ENCODE measurements around the gene SP3. TPM values are rescaled to one million over a fixed set of nuclear protein-coding genes. Genes with fewer than 3 reads are reported as not detected.
A peak's percentile ranks its signal among the peaks of the same experiment; 100 is the strongest.

SP3 gene
- total and polyA plus RNA-seq, 9 of the 15 experiments (the other 6 are each of a cell fraction or from before 2014, with no cell fraction given): 12.0 to 106 (median 74.9) TPM

GRCh38 chr2:174002679-174003078, 37.5 kb upstream of the SP3 start (continued):
- TF ChIP-seq FOXM1 (IDR thresholded peaks at IDR 0.05; ENCODE audit: low read depth) (peak; percentile 60), FOXM1 (CRISPR knock-in tag; IDR thresholded peaks at IDR 0.05; ENCODE audit: low read depth) (no peak), CTBP1 (IDR thresholded peaks at IDR 0.05; ENCODE audit: borderline replicate concordance) (0 out of 2 replicates have a peak, but pooled peaks have one; percentile 36), CBFA2T2 (conservative IDR thresholded peaks at IDR 0.05) (peak; percentile 83), ATF1 (CRISPR knock-in tag; IDR thresholded peaks at IDR 0.05) (no peak), ATF1 (tag; IDR thresholded peaks at IDR 0.05) (no peak), MNT (conservative IDR thresholded peaks at IDR 0.05) (no peak), JUND (IDR thresholded peaks at IDR 0.05; ENCODE audit: borderline replicate concordance, low read depth, low read length) (0 out of 2 replicates have a peak, but pooled peaks have one; percentile 21), JUND (tag; IDR thresholded peaks at IDR 0.05; ENCODE audit: borderline replicate concordance, low read depth, low read length) (no peak; the same call in 2 of the 3 replicates), MEIS2 (IDR thresholded peaks at IDR 0.05; ENCODE audit: partially characterized antibody) (peak; percentile 19), ZNF830 (CRISPR knock-in tag; IDR thresholded peaks at IDR 0.05) (no peak), HDAC2 (IDR thresholded peaks at IDR 0.05) (peak; percentile 61), PREB (CRISPR knock-in tag; IDR thresholded peaks at IDR 0.05) (no peak), KDM1A (IDR thresholded peaks at IDR 0.05) (peak; percentile 48 to 65; a peak in 3 of 4 replicates), TCF3 (CRISPR knock-in tag; IDR thresholded peaks at IDR 0.05) (peak; percentile 90), ELK1 (CRISPR knock-in tag; IDR thresholded peaks at IDR 0.05) (no peak), TAL1 (IDR thresholded peaks at IDR 0.05) (peak; percentile 87), TRIM24 (IDR thresholded peaks at IDR 0.05) (peak; percentile 64 to 73; a peak in 3 of 4 replicates), ARID1B (IDR thresholded peaks at IDR 0.05) (peak; percentile 89), CREM (IDR thresholded peaks at IDR 0.05; ENCODE audit: low read depth) (0 out of 2 replicates have a peak, but pooled peaks have one; percentile 5), HDAC1 (IDR thresholded peaks at IDR 0.05) (peak in 1 of 2 experiments; percentile 14; a peak in 1 of 4 replicates), DPF2 (IDR thresholded peaks at IDR 0.05) (peak; percentile 65), DACH1 (IDR thresholded peaks at IDR 0.05; ENCODE audit: partially characterized antibody) (no peak), MAZ (CRISPR knock-in tag; conservative IDR thresholded peaks at IDR 0.05 in 1 of 2, IDR thresholded peaks at IDR 0.05 in 1 of 2) (0 out of 4 replicates have a peak, but pooled peaks of 1 of the 2 experiments have one; percentile 29), SMAD3 (CRISPR knock-in tag; conservative IDR thresholded peaks at IDR 0.05) (0 out of 2 replicates have a peak, but pooled peaks have one; percentile 36), RCOR1 (IDR thresholded peaks at IDR 0.05; ENCODE audit: borderline replicate concordance in 1 of 2, low read depth in 2 of 2, low read length in 2 of 2) (peak; percentile 37 to 87; a peak in 3 of 4 replicates), STAT5A (IDR thresholded peaks at IDR 0.05; ENCODE audit: borderline replicate concordance, low read length) (peak; percentile 44), EP300 (IDR thresholded peaks at IDR 0.05; ENCODE audit: low read length) (peak; percentile 78), TEAD4 (IDR thresholded peaks at IDR 0.05; ENCODE audit: low read length) (peak; percentile 82), TEAD4 (CRISPR knock-in tag; IDR thresholded peaks at IDR 0.05; ENCODE audit: borderline replicate concordance) (no peak)

Measured in K562 (cell line).